Pulmonary artery endothelial cell (primary cell): ENCODE data around the gene CRIP3. TPM values are rescaled to one million over a fixed set of nuclear protein-coding genes. Genes with fewer than 3 reads are reported as not detected.

ENCODE experiments used
- DNase-seq: peaks from one replicate; pipeline ENCODE4 v3.0.0-alpha.2; 2011; ENCODE audit warnings: low read depth, low spot score
- total RNA-seq: library from RNA; depleted of rRNA; stranded (reverse); fragments of >200 nt; gene quantifications from 2 replicates; pipeline ENCODE4 v1.2.3, GENCODE V29; 2014

Gene CRIP3
- total RNA-seq, 1 donor from 2014 or later, result not detected

DNA sequence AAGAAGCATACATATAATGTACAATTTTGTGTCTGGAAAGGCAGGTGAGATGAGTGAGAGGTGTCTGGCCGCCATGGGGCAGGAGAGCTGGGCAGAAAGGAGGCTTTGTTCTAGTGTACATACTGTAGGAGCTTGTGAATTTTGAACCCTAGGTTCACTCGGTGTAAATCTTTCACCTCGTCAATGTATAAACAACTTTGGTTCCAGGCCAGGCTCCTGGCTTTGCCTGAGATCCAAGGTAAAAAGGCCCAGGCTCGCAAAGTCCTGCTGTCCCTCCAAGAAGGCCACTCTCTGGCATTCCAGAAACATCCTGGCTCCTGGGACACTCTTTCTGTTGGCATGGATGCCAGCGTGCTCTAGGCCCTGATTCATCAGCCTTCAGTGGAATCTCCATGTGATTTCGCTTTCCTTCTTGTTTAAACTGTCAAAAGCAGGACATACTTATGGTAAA is 17.7 kb downstream of the CRIP3 start:
- no peak for DNase-seq

DNA sequence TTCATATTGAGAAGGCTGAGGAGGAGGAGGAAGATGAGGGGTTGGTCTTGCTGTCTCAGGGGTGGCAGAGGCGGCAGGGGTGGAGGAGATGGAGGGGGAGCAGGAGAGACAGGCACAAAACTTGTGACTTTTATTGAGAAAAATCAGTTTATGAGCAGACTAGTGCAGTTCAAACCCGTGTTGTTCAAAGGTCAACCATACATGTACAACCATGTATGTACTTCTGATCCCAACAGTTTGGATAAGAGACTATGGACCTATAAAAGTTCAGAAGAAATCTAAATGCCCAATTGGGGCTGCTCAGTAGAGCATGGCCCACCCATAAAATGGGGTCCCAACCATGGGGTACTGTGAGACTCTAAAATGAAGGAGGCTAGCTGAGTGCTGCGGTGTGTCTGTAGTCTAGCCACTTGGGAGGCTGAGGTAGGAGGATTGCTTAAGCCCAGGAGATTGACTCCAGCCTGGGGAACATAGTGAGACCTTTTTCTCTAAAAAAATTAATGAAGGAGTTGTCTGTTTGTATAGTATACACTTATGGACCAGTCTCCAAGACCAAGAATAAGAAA is 18.2 kb downstream of the CRIP3 start:
- no peak for DNase-seq

DNA sequence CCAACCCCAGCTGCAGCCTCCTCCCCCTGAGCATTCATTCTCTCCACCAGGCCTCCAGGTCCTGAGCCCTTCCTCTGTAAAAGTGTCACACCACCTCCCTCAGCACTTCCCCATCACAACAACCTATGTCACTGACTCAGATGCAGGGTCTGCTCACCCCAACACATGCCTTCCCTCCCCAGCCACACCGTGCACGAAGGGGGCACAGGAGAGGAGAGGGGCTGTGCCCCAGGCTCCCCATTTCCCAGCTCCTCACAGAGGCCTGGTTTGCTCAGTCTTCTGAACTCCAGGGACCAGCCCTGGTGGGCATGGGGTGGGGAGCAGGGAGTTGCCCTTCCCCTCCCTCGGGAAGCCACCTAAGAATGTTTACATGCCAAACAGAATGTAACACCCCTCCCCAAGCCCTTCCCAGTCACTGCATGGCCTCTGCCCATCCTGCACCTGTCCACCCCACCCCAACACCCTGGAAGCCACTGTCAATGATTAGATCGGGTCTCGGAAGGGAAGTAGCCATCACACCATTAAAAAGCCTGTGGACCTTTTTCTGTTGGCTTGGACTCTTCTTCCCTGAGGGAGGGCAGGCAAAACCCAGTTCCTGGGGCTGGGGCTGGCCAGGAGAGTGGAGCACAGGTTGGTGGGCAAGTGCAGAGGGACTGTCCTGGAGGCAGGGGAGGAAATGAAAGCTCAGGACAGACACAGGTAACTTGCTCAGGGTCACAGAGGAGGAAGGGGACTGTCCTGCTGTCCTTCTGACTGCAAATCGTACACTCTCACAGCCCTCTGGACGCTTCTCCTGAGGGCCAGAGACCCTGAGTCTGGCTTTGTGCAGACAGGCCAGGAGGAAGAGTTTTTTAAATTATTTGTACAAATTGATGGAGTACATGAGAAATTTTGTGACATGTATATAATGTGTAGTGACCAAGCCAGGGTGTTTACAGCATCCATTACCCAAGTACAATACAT is 20.6 kb downstream of the CRIP3 start:
- DNase-seq, result no peak

DNA sequence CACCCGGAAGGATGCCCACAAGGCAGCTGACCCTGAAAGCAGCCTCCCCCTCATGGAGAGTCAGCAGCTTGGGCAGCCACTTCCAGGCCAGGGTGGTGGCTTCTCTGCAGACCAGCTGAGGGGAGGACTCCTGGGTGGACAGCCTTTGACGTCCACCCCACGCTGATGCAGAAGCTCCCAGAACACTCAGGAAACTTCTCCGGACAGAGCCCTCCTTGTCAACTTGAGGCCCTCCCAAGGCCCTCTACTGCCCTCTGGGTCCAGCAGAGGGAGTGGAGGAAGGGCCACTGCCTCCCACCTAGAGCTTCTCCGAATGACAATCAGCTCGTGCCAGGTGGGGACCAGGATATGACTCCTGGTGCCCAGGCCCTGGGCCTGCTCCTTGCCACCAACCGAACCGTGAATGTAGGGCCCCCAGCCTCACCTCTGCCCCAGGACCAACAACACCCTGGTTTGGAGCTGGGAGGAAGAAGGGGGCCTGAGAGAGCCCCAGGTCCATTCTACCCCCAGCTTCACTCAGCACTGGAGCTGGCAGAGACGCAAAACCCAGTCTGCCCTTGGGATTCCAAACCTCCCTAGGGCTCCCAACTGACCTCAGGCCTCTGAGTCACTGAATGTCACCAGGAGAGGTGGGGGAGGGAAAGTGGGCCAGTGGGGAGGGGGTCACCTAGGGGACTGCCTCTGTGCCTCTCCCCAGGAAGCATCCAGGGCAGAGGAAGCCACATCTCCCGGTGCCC is 21.5 kb downstream of the CRIP3 start:
- no peak for DNase-seq

DNA sequence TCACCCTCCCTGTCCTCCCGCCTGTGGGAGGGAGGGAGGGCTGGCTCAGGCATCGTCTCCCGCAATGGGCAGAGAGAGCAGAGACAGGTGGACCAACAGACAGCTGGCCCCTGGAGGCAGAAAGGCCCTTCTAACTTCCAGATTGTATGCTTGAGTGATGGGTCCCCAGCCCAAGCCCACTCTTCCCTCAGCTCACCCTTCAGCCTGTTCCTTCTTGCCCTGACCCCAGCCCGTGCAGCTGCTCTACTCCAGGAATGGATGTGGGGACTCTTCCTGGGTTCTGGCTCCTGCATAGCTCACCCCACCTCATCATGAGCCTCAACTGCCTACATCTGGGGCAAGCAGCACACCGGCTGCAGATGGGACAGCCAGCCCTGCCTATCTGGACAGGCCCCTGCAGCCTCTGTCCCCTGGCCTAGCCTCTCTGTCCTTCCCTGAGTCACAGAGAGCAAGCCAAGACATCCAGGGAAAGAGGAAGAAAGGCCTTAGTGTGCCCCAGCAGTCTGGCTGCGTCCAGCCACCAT is 22.1 kb downstream of the CRIP3 start:
- no peak for DNase-seq

DNA sequence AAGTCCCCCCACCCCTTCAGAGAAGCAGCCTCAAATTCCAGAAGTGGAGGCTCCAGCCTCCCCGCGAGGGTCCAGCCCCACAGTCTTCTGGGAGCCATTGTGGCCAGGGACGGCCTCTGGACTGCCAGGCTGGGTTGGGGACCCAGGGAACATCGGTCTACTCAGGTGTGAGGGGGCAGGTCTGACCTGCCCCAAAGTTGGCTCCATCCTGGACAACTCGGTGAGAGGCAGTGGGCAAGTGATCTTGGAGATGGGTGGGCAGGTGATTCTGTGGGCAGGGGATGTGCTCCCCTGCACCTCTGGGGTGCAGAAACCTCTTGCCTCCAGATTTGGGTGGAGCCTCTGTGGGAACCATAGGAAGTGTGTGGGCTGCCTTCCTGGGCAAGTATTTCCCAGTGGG is 22.8 kb downstream of the CRIP3 start:
- DNase-seq, result no peak

DNA sequence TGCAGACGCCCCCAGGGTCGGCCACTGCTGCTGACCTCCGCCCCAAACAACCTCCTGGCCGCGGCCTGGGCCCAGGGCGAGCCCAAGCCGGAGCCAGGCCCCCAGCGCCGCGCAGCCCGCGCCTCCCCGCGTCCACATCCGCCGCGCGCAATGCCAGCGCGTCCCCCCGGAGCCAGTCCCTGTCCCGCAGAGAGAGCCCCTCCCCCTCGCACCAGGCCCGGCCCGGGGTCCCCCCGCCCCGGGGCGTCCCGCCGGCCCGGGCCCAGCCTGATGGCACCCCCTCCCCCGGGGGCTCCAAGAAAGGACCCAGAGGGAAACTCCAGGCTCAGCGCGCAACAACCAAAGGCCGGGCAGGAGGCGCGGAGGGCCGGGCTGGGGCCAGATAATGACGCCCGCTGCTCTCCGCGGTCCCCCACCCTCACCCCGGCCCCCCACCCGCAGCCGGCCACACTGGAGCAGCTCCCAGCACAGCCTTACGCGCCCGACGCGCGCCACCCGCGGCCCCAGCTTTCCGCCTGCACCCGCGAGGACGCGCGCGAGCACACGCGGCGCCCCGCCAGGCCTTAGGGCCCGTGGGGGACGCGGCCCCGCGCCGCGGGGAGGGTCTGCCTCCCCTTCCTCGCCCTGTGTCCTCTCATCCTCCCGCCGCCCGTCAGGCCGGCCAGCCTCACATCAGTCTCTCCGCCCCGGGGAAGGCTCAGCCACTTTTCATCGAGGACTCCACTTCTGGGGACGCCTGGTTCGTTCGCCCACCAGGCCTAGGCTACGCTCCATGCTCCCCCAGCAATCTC is 23.4 kb downstream of the CRIP3 start:
- no peak for DNase-seq

DNA sequence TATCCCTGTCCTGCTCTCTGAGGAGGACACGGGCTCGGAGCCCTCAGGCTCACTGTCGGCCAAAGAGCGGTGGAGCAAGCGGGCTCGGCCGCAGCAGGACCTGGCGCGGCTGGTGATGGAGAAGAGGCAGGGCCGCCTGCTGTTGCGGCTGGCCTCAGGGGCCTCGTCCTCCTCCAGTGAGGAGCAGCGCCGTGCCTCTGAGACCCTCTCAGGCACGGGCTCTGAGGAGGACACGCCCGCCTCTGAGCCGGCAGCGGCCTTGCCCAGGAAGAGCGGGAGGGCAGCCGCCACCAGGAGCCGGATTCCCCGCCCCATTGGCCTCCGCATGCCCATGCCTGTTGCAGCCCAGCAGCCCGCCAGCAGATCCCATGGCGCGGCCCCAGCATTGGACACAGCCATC is 24.7 kb downstream of the CRIP3 start:
- no peak for DNase-seq

DNA sequence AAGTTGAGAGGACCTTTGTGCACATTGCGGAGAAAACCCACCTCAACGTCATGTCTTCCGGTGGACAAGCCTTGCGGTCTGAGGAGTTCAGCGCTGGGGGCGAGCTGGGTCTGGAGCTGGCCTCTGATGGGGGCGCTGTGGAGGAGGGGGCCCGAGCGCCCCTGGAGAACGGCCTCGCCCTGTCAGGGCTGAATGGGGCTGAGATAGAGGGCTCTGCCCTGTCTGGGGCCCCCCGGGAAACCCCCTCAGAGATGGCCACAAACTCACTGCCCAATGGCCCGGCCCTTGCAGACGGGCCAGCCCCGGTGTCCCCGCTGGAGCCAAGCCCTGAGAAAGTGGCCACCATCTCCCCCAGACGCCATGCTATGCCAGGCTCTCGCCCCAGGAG is 25.1 kb downstream of the CRIP3 start:
- no peak for DNase-seq

DNA sequence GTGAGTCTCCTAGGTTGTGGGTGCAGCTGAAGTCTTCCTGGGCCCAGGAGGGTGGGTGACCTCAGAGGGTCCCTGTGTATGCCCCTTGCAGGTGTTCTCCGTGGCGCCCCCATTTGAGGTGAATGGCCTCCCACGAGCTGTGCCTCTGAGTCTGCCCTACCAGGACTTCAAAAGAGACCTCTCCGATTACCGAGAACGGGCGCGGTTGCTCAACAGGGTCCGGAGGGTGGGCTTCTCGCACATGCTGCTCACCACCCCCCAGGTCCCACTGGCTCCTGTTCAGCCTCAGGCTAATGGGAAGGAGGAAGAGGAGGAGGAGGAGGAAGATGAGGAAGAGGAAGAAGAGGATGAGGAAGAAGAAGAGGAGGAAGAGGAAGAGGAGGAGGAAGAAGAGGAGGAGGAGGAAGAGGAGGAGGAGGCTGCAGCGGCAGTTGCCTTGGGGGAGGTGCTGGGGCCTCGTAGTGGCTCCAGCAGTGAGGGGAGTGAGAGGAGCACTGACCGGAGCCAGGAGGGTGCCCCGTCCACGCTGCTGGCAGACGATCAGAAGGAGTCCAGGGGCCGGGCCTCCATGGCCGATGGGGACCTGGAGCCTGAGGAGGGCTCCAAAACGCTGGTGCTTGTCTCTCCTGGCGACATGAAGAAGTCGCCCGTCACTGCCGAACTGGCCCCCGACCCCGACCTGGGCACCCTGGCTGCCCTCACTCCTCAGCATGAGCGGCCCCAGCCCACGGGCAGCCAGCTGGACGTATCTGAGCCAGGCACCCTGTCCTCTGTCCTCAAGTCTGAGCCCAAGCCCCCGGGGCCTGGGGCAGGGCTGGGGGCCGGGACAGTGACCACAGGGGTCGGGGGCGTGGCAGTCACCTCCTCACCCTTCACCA is 25.8 kb downstream of the CRIP3 start:
- no peak for DNase-seq

DNA sequence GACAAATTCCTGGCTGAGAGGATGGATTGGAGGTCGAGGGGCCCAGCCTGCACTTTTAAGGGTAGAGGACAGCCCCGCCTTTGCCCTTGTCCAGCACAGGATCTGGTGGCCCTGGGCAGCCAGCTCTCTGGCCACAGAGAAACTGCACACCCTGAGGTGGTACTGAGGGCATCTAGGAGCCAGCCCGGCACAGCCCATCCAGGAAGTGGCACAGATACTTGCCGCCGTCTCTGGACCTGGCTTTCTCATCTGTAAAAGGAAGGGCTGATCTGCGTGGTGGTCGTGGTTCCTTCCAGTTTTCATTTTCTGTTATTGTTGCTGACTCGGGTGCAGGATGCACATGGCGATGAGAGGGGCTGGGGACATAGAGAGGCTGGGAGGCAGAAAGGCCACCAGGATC is 26.6 kb downstream of the CRIP3 start:
- no peak for DNase-seq

DNA sequence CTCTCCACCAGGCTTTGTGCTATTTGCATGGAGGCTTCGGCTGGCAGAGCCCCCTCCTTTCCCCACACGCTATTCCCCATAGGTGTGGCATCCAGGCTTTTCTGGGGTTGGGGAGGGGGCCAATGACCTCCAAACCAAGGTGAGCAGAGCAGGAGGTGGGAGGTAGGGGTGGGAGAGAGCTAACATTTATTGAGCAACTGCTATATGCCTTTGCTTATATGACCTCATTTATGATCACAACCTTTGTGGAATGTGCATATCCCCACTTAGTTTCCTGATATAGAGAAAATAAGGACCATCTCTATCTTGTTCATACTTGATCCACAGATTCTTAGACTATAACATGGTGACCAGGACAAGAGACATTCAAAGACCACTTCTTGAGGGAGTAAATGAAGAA is 28.4 kb downstream of the CRIP3 start:
- no peak for DNase-seq

DNA sequence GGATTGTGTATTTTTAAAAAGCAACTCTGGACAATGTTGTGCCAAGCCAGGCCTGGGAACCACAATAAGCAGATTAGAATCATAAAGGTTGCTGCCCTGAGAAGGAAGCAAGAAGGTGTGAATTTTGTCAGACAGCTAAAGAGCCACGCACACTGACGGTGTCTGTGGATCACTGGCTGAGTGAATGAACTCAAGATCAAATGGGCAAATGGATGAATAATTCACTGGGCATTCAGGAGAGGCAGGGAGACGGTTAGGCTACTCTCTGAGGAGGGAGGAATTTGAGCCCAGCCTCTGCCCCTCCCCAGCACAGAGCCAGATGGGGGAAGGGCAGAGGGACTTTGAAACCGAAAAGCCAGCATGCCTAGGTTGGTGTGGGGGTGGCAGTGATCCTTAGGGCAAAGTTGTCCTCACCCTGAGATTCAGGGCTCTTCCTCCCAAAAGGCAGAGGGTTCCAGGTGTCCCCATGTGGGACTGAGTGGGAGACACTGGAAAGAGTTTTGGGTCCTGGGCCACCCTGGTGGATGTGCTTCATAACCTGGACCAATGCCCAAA is 30.0 kb downstream of the CRIP3 start:
- no peak for DNase-seq

DNA sequence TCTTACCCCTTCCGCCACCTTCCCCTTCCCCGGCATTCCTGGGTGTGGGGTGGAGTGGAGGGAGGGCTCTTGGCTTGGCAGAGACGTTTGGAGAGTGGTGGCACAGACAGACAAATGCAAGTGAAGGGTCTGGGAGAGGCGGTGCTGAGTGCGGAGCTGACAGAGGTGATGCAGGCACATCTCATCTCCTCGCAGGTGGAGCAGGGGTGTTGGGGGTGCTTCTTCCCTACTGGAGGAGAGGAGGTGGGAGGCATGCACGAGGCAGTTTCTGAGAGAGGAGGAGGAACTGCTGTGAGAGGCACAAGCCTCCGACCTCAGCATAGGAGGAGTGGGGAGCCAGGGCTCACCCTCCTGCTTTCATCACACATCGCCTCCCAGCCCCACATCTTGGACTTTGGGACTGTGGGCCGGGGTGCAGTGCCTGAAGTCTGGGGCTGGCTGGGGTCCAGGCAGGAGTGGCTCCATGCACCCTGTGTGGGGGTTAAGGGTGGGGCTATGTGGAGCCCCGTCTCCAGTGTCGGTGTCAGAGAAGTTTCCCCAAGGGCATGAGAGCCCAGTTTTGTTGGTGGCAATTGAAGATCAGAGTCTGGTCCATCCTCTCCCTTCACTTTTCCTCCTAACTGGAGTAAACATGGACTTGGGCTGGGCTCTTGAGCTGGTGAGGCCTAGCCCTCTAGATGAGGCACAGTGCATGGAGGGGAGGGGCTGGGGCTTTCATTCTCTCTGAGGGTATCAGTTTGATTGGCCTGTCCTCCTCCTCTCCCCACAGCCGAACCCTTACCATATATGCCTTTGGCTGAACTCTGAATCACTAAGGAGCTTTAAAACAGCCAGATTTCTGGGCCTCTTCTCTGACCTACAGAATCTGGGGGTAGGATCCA is 30.7 kb downstream of the CRIP3 start:
- DNase-seq, result no peak

DNA sequence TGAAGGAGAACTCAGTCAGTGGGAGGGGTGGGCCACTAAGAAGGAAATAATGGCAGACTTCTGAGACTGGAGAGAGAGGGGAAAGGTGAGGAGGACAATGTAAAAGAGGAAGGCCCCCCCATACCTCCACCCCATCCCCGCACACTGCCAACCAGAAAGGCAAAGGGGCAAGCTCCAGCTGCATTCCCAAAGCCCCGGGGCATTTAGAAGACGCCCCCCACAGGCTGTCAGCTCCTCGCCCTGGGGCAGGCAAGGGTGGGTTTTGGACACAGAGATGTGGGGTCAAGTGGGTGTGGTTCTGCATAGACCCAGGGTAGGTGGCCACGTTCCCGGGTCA is 31.4 kb downstream of the CRIP3 start:
- no peak for DNase-seq

DNA sequence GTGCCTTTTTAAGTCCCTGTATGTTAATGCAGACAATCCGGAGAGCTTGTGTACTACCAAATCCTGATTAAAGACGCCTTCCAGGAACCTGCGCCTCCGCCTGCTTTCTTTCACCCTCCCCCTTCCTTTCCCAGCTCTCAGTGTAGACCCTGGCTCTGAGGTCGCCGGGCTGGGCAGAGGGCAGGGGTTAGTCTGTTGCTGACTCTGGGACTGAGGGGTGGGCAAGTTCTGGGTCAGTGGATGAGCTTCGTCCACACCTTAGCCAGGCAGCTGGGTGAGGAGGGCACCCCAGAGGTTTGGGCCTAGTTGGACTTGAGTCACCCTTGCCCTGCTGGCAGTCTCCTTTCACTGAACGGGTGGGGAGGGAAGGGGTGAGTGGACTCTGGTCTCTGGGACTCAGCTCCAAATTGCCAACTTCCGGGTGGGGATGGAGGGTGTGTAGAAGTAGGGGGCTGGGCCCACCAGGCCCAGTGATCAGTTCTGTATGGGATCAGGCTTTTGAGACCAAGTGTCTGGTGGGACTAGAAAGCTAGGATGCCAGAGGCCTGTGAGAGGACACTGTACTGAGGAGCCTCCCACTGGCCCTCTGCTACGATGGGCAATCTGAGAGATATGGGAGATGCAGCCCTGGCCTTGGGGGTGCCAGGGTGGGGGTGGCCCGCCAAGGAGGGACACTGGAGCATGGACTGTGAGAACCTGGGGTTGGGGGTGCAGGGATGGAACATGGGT is 31.9 kb downstream of the CRIP3 start:
- DNase-seq, result no peak

DNA sequence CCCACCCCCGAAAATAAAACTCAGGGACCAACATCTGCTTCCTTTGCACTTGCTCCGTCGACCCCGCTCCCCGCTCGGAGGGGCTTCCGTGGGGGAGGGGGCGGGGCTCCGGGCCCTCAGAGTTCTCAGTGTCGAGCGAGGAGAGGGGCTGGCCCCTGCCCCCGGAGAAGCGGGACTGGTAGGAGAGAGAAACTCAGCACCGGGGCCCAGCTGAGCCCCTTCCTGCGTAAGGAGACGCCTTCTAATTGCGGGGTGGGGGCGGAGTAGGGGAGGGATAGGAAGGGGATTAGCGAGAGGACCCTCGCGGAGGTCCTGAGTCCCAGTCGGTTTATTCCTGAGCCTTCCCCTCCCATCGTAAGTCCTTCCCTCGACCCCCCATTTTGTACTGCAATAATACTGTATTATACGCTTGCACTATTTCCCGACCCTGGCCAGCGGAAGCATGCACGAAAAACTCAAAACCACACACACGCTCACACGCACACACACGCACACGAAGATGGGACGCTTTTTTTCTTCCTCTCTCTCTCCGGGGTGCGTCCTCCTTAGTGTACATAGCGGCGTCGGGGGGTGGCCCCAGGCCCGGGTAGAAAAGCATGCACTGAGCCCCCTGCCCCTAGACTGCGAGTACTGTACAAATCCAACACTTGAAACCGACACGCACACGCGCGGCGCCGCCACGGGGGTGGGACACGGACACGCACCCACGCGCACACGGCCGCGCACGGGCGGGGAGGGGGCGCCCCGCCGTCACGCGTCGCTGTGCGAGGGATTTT is 32.6 kb downstream of the CRIP3 start:
- DNase-seq, result no peak
